IPS-15b (cell line): ENCODE data around the gene GSK3B.

Source experiments
- H3K27me3 ChIP-seq: one replicate; pipeline ENCODE4 v1.6.1; 2013; ENCODE audit warnings: low read length; ENCODE audit not compliant: control insufficient read depth, insufficient read depth
- H3K36me3 ChIP-seq: one replicate; pipeline ENCODE4 v1.6.1; 2013; ENCODE audit warnings: low read length; ENCODE audit not compliant: control insufficient read depth, insufficient read depth
- H3K4me1 ChIP-seq: one replicate; pipeline ENCODE4 v1.6.1; 2013; ENCODE audit warnings: mild to moderate bottlenecking, low read length; ENCODE audit not compliant: control insufficient read depth, insufficient read depth
- H3K4me3 ChIP-seq: one replicate; pipeline ENCODE4 v1.5.1; 2013; ENCODE audit warnings: low read depth, low read length
- H3K9ac ChIP-seq: one replicate; pipeline ENCODE4 v1.6.1; 2013; ENCODE audit warnings: low read depth, mild to moderate bottlenecking, low read length
- H3K9me3 ChIP-seq: one replicate; pipeline ENCODE4 v1.6.1; 2013; ENCODE audit warnings: mild to moderate bottlenecking, low read length; ENCODE audit not compliant: control insufficient read depth, insufficient read depth

The GSK3B gene

GRCh38 chr3:119884161-119884557, 210.1 kb downstream of the GSK3B start:
- no peaks in the 10 kb centered on the region for H3K4me1 ChIP-seq
- H3K9ac ChIP-seq, result no peak overlapping the region
- no peaks in the 10 kb centered on the region for H3K36me3 ChIP-seq
- no peaks in the 10 kb centered on the region for H3K9me3 ChIP-seq
- no peak overlapping the region for H3K4me3 ChIP-seq
- H3K27me3 ChIP-seq, result no peaks in the 10 kb centered on the region

- no peak overlapping the region for H3K4me3 ChIP-seq
- no peaks in the 10 kb centered on the region for H3K27me3 ChIP-seq
- no peak overlapping the region for H3K9ac ChIP-seq
- H3K36me3 ChIP-seq, result no peaks in the 10 kb centered on the region
- no peaks in the 10 kb centered on the region for H3K4me1 ChIP-seq
- H3K9me3 ChIP-seq, result no peaks in the 10 kb centered on the region
These were observed 210.6 kb downstream of the GSK3B start for GRCh38 chr3:119883461-119884160.

GRCh38 chr3:119880966-119881365, 213.3 kb downstream of the GSK3B start:
- H3K36me3 ChIP-seq, result no peaks in the 10 kb centered on the region
- H3K4me1 ChIP-seq, result peaks cover 1% of the 10 kb centered on the region
- H3K27me3 ChIP-seq, result no peaks in the 10 kb centered on the region
- H3K9ac ChIP-seq, result no peak overlapping the region
- H3K4me3 ChIP-seq, result no peak overlapping the region
- H3K9me3 ChIP-seq, result no peaks in the 10 kb centered on the region

GRCh38 chr3:119873646-119874045, 220.6 kb downstream of the GSK3B start:
- H3K27me3 ChIP-seq, result no peaks in the 10 kb centered on the region
- no peak overlapping the region for H3K9ac ChIP-seq
- no peak overlapping the region for H3K4me3 ChIP-seq
- H3K36me3 ChIP-seq, result no peaks in the 10 kb centered on the region
- H3K4me1 ChIP-seq, result peaks cover 5% of the 10 kb centered on the region
- no peaks in the 10 kb centered on the region for H3K9me3 ChIP-seq

- H3K36me3 ChIP-seq, result no peaks in the 10 kb centered on the region
- H3K4me3 ChIP-seq, result no peak overlapping the region
- H3K27me3 ChIP-seq, result no peaks in the 10 kb centered on the region
- peaks cover 5% of the 10 kb centered on the region for H3K4me1 ChIP-seq
- H3K9me3 ChIP-seq, result no peaks in the 10 kb centered on the region
- no peak overlapping the region for H3K9ac ChIP-seq
These were observed 221.5 kb downstream of the GSK3B start for GRCh38 chr3:119872773-119873172.

- no peak overlapping the region for H3K4me3 ChIP-seq
- H3K9ac ChIP-seq, result no peak overlapping the region
- no peaks in the 10 kb centered on the region for H3K36me3 ChIP-seq
- no peaks in the 10 kb centered on the region for H3K27me3 ChIP-seq
- no peaks in the 10 kb centered on the region for H3K9me3 ChIP-seq
- H3K4me1 ChIP-seq, result peaks cover 5% of the 10 kb centered on the region
These were observed 222.7 kb downstream of the GSK3B start for GRCh38 chr3:119871571-119871970.

GRCh38 chr3:119870512-119870911, 223.7 kb downstream of the GSK3B start:
- Histone ChIP-seq H3K9ac (no peak overlapping the region), H3K36me3 (no peaks in the 10 kb centered on the region), H3K4me1 (no peaks in the 10 kb centered on the region), H3K4me3 (no peak overlapping the region), H3K27me3 (no peaks in the 10 kb centered on the region), H3K9me3 (no peaks in the 10 kb centered on the region)

GRCh38 chr3:119864476-119864875, 229.8 kb downstream of the GSK3B start:
- no peaks in the 10 kb centered on the region for H3K36me3 ChIP-seq
- no peak overlapping the region for H3K9ac ChIP-seq
- H3K4me1 ChIP-seq, result no peaks in the 10 kb centered on the region
- H3K27me3 ChIP-seq, result no peaks in the 10 kb centered on the region
- no peak overlapping the region for H3K4me3 ChIP-seq
- no peaks in the 10 kb centered on the region for H3K9me3 ChIP-seq

GRCh38 chr3:119862616-119863015, 231.6 kb downstream of the GSK3B start:
- Histone ChIP-seq H3K4me3 (no peak overlapping the region), H3K27me3 (no peaks in the 10 kb centered on the region), H3K36me3 (no peaks in the 10 kb centered on the region)

GRCh38 chr3:119861681-119862080, 232.6 kb downstream of the GSK3B start:
- no peak overlapping the region for H3K4me3 ChIP-seq
- H3K36me3 ChIP-seq, result peaks cover 4% of the 10 kb centered on the region
- H3K9me3 ChIP-seq, result no peaks in the 10 kb centered on the region
- H3K27me3 ChIP-seq, result no peaks in the 10 kb centered on the region
- H3K4me1 ChIP-seq, result no peaks in the 10 kb centered on the region
- no peak overlapping the region for H3K9ac ChIP-seq

More at GRCh38 chr3:119862616-119863015, 231.6 kb downstream of the GSK3B start:
- Histone ChIP-seq H3K4me1 (no peaks in the 10 kb centered on the region), H3K9me3 (no peaks in the 10 kb centered on the region), H3K9ac (no peak overlapping the region)

GRCh38 chr3:119859728-119860127, 234.5 kb downstream of the GSK3B start:
- no peaks in the 10 kb centered on the region for H3K9me3 ChIP-seq
- H3K9ac ChIP-seq, result no peak overlapping the region
- H3K27me3 ChIP-seq, result no peaks in the 10 kb centered on the region
- no peak overlapping the region for H3K4me3 ChIP-seq
- H3K36me3 ChIP-seq, result peaks cover 4% of the 10 kb centered on the region
- no peaks in the 10 kb centered on the region for H3K4me1 ChIP-seq

GRCh38 chr3:119858957-119859356, 235.3 kb downstream of the GSK3B start:
- Histone ChIP-seq H3K36me3 (peaks cover 4% of the 10 kb centered on the region), H3K4me3 (no peak overlapping the region), H3K4me1 (no peaks in the 10 kb centered on the region), H3K9ac (no peak overlapping the region), H3K9me3 (no peaks in the 10 kb centered on the region), H3K27me3 (no peaks in the 10 kb centered on the region)
